HG02840 (cell line): Measurements from ENCODE around the gene CNOT4.

ENCODE experiments used
- ATAC-seq: cut with Tn5 transposase; IDR thresholded peaks from one replicate; pipeline ENCODE4 v1.9.1; 2021; ENCODE audit warnings: mild to moderate bottlenecking, moderate library complexity, moderate number of reproducible peaks; ENCODE audit not compliant: unreplicated experiment, low FRiP score

CNOT4 gene, protein sequence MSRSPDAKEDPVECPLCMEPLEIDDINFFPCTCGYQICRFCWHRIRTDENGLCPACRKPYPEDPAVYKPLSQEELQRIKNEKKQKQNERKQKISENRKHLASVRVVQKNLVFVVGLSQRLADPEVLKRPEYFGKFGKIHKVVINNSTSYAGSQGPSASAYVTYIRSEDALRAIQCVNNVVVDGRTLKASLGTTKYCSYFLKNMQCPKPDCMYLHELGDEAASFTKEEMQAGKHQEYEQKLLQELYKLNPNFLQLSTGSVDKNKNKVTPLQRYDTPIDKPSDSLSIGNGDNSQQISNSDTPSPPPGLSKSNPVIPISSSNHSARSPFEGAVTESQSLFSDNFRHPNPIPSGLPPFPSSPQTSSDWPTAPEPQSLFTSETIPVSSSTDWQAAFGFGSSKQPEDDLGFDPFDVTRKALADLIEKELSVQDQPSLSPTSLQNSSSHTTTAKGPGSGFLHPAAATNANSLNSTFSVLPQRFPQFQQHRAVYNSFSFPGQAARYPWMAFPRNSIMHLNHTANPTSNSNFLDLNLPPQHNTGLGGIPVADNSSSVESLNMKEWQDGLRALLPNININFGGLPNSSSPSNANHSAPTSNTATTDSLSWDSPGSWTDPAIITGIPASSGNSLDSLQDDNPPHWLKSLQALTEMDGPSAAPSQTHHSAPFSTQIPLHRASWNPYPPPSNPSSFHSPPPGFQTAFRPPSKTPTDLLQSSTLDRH

DNA sequence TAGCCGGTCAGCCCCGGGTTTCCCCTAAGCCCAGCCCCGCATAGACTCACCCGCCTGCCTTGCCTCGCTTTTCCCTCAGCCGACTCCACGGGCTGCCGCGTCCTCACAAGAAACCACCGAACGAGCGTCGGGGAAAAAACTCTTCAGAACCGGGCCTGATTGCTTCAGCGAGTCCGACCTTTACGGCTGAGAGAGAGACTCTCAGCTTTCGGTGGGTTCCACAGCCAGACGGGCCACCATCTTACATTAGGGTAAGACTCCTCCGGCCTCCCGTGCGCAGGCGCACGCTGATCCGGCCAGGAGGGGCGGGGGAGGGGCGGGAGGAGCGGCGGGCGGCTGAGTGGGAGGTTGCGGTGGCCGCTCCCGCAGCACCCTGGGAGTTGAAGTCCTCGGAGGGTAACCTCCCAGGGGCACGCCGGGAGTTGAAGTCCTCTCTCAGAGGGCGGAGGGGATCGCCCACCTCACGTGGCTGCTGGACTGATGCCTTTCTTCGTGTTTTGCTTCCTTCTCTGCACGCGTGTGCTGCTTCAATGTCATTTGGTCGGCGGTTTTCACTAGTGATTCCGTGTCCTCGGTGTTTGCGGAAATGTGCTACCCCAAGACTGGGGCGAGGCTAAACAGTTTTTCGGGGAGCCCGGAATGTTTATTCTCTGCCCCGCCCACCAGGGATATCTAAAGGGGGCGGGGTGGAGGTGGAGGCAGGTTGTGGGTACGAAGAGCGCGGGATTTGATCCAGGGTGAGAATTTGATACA lies at the start of gene CNOT4:
Gene CNOT4, minus strand, starts transcription at position 264 of the 753 bp plus-strand sequence. CDS start 71,771 bp downstream, outside the sequence.
- peak; percentile 96 for ATAC-seq

DNA sequence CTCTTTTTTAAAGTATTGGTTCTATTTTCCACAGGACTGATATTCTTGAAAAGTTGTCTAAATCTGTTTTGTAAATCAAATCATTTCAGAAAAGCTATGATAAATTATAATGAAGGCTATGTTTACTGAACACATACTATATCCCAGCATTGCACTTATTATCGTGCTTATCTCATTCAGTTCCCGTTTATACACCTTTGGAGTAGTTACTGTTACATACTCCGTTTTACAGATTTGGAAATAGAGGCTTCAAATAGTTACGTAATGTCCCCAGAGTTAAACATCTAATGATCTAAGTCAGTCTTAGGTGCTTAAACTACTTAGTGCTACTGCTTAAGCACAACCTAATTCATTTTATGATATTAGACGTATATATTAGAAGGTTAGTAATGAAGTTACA lies 49.0 kb upstream of the CNOT4 start:
- ATAC-seq = no peak

DNA sequence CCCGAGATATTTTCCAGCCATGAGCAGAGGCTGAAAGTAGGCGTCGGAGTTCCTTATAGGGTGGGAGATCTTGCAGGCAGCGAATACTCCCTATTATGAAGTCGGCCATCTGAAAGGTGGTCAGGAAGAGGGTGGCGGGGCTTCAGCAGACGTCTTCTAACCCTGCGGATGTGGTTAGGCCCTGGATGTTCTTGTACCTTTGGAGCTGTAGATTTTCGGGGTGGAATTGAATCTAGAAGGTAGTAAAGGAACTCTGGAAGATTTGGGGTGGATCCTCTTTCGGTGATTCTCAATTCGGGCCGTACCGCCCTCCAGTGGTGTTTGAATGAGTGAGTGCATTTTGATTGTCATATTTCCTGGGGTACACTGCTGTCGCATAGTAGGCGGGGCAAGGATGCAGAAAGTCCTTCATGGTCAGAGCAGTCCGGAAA lies 48.5 kb upstream of the CNOT4 start:
- ATAC-seq = peak; percentile 57

DNA sequence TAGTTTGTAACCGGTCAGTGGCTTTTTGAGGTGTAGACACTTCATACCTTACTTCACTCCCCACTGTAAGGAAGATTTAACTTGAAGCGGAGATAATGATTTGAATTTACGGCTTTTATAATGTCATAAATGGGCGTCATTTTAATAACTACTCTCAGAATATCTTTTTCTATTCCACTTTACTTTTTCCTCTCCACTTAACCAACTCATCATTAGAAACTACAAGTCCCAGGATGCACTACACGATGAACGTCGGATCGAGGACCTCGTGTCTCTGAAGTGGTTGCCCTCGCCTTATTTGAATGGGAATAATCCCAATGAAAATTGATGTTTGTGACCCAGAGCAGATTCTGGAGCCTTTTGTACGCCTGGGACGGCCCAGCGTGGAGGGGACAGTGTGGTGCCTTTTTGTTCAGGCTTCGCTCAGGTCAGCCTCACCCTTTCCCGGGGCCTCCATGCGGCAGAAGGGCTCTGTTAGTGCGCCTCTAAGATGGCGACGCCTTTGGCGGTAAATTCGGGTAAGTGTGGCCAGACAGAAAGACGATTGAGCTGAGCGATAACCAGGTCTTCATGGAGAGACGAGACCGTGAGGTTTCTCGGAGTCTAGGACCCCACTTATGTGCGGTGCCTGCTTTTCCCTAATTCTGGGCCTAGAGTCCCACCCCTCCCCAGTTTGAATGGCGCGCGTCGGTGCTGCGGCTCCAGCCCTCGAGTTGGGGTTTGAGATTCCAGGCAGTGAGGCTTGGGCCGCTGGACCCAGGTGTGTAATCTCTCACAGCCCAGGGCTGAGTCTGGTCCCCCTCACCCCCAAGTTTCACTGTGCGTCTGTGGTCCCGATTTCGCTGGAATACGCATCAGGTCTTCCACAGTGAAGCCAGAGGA lies 47.8 kb upstream of the CNOT4 start, which contains the start of gene NUP205:
Gene NUP205, plus strand, starts transcription at position 463 of the 882 bp plus-strand sequence. Its CDS starts 28 bp downstream, at position 491.
- peak; percentile 64 for ATAC-seq

DNA sequence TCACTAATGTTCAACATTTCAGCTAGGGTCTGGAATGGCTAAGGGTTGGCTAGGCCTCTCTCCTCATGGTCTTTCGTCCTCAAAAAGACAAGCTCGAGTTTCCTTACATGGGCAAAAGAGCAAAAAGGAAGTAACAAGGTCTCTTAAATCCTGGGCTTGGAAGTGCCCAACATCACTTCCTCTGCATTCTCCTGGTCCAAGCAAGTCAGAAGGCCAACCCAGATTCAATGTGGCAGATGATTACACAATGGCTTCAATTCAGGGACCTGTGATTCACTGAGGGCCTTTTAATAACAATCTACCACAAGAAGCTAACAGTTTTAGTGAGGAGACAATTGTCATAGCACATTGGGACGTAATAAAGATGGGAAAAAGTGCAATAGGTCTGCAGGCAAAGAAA lies 43.4 kb upstream of the CNOT4 start:
- no peak for ATAC-seq

DNA sequence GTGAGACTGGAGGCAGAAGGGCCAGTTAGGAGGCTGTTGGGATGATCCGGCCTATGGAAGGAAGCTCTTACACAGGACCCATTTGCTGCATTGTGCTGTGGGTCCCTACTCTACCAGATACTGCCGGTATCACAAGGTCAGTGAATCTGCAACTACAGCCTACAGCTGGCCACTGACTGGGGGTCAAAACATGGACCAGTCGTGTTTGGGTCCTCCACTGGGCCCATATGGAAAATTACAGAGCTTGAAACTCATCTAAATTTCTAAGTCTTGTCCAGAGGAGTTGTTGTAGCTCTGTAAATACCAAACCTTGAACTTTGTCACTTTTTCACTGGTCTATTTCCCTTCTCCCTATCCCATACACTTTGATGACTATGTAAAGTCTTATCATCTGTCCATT lies 42.2 kb upstream of the CNOT4 start:
- ATAC-seq = no peak

DNA sequence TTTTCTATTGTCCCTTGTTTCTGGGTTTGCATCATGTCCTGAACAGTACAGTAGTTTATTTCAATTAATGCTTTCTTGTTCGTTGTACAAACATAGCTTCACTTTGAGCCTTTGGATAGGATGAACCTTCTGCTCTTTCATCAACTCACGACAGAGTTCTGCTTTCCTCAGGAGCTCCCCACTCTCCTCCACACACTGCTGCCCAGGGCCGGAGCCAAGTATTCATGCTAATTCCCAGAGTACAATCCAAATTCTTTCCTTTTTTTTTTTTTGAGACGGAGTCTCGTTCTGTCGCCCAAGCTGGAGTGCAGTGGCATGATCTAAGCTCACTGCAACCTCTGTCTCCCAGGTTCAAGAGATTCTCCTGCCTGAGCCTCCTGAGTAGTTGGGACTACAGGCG lies 40.3 kb upstream of the CNOT4 start:
- ATAC-seq = no peak

DNA sequence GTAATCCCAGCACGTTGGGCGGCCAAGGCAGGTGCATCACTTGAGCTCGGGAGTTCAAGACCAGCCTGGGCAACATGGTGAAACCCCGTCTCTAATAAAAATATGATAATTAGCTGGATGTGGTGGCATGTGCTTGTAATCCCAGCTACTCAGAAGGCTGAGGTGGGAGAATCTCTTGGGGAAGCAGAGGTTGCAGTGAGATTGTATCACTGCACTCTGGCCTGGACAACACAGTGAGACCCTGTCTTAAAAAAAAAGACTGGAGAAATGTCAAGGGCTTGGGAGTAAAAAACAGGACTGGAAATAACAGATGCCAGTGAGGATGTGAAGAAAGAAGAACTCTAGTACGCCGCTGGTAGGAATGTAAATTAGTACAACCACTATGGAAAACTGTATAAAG lies 31.1 kb upstream of the CNOT4 start:
- no peak for ATAC-seq

DNA sequence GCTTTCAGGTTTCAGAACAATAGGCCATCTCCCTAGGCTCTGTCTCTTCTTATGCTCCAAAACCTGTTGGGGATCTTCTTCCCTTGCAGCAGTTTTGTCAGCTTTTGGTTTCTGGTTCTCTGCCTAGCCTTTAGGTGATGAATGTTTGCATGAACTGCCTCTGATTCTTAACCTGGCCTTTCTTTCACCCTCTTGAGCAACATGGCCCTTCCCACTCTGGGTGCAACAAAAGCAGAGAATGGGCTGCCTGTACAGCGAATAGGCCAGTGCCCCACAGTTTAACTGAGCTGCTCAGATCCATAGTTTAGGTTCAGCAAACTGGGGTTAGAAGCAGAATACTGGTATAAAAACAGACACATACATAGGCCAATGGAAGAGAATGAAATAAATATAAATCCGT lies 29.7 kb upstream of the CNOT4 start:
- ATAC-seq = no peak

DNA sequence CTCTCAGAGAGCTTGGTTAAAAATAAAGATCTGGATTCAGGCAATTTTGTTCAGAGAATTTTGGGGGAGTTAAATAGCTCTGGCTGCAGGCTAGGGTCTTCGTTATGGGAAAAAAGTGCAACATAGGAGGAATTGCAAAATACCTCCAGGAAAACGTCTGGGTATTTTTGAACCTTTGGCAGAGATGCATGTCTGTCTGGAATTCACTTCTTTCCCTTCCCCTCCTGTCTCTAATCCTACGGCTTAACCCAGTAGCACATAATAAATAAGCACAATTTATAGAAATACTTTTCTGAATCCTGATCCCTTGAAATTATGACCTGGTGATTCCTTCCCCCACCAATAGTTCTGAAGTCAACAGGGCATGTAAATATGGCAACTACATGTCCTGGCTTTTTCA lies 28.5 kb upstream of the CNOT4 start:
- no peak for ATAC-seq

DNA sequence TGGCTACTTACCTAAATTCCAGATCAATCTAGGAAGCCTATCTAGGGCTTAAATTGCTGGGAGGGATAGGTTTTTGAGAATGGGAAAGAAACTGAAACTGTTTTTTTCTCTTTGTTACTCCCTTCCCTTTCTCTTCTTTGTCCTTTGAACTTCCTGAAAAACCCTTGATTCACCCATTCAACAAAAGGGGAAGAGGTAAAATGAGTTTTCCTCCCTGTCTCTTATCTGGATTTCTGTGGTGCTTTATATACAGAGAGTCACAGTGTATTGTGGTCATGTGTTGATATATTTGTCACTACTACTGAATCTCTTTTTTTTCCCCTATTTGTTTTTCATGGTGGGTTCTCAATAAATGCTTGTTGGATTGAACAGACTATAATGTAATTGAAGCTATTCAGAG lies 28.0 kb upstream of the CNOT4 start:
- no peak for ATAC-seq

DNA sequence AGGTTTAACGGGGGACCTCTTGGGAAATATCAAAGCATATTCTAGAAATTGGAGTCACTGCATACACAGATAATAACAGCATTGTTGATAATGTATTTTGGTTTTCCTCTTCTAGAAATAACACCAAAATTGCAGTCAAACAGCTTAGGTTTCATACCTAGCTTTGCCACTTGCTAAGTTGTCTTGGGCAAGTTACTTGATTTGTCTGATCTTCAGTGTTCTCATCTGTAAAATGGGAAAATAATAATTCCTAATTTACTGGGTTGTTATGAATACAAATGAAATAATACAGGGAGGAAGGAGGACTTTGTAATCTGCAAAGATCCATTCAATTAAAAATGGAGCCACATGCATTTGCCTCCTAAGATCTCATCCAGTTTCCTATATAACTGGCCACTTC lies 27.6 kb upstream of the CNOT4 start:
- ATAC-seq = no peak

DNA sequence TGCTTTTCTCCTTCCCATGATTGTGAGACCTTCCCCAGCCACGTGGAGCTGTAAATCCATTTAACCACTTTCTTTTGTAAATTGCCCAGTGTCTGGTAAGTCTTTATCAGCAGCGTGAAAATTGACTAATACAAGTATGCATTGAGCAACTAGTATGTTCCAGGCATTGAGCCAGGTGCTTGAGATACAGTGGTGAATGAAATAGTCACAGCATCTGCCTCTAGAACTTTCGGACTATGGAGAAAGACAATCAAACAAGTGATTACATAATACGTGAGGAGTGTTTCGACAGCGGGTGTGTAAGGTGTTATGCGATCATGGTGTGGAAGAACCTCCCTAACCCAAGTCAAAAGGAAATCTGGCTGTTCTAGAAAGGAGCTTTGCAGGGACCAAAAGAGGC lies 26.2 kb upstream of the CNOT4 start:
- ATAC-seq = no peak

DNA sequence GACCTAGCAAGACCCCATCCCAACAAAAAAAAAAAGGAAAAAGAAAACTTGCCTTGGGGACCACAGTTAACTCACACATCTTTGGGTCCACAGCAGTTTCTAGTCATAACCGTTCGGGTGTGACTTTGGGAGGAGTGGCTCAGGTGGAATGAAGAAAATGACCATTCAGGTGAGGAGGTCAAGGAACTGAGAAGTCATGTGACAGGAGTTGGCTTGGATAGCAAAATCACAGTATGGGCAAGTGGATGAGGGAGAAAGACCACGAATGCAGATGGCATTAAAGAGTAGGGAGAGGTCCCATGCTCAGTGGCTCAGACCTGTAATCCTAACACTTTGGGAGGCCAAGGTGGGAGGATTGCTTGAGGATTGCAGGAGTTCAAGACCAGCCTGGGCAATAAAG lies 17.1 kb upstream of the CNOT4 start:
- no peak for ATAC-seq

DNA sequence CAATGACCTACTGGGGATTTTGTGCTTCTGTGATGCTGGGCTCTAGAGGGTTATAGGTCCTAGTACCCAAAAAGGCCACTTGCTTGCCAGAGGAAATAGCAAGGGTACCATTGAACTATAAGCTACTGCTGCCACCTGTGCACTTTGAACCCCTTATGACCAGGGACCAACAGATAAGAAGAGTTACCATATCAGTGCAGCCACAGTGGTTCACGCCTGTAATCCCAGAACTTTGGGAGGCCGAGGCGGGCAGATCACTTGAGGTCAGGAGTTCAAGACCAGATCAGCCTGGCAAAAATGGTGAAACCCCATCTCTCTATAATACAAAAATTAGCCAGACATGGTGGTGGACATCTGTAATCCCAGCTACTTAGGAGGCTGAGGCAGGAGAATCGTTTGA lies 15.5 kb upstream of the CNOT4 start:
- no peak for ATAC-seq

DNA sequence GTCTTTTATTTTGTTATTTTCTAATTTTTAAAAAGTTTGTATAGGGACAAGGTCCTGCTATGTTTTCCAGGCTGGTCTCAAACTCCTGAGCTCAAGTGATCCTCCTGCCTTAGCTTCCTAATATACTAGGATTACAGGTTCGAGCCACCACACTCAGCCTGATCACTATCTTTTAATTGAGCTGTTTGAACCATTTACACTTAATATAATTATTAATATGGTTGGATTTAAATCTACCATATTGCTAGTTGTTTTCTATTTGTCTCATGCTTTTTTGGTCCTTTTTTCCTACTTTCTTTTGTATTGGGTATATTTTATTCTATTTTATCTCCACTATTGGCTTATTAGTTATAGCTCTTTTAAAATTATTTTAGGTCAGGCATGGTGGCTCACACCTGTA lies 13.2 kb upstream of the CNOT4 start:
- ATAC-seq = no peak

DNA sequence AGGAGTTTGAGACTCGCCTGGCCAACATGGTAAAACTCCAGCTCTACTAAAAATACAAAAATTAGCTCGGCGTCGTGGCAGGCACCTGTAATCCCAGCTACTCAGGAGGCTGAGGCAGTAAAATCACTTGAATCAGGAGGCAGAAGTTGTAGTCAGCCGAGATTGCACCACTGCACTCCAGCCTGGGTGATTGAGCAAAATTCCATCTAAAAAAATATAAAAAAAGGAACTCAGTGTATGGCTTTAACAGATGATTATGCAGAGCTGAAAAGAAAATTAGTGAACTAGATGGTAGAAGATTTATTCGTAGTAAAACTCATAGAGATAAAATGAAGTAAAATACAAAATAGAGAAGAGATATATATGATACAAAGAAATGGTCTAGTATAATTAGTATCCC lies 12.6 kb upstream of the CNOT4 start:
- ATAC-seq = no peak

DNA sequence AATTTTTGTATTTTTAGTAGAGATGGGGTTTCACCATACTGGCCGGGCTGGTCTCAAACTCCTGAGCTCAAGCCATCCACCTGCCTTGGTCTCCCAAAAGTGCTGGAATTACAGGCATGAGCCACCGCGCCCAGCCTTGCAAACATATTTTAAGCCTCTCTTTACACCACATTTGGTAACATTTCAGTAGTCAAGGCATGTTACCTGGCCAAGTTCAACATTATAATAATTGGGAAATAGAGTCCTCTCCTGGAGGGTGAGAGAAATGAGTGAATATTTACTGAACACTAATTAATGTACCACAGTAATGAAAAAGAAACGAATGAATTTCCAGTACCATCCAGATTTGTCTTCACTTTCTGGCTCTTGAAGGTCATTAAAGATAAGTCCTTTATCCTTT lies 10.0 kb upstream of the CNOT4 start:
- no peak for ATAC-seq

DNA sequence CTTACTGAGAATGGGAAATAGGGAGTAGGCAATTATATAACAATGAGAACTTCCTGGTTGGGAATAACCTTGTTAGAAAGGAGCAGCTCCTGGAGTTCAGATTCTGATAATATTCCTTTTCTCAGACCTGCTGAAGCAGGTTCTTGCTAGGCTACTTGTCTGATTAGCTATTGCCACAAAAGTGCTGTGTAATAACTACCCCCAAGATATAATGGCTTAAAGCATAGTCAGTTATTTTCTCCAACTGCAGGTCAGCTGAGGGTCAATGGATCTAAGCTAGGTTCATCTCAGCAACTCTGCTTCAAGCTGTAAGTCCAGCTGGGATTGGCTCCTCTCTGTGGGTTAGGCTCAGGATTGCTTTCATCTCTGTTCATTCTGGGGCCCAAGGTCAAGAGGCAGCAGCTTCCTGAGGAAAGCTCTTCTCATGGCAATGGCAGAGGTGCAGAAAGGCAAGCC lies 9.4 kb upstream of the CNOT4 start:
- ATAC-seq = no peak

DNA sequence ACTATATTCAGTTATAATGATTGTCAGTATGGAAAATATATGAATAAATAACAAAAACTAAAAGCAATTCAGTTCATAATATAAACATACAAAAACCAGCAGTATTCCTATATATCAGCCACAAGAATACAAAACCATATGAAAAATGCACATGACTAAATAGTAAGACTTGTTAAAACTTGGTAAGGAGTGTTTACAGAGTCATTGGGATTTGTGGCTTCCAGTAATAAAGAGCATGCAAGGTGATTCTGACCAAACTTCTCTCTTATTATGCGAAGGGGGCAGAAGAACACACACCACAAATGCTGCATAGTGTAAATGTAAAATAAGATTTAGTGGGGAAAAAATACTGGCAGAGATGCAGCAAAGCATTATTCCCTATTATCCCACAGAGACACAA lies 8.8 kb upstream of the CNOT4 start:
- ATAC-seq = no peak
